SHP77 treated with DMSO at 0.1 percent for 48 hours (cell line): ENCODE measurements around the gene WNT9B.
"Not testable (repeated sequence)": the region's sequence is repeated elsewhere in the genome, so short reads cannot be mapped to it uniquely, and the experiment has no call there.

Experiments
- DNase-seq: peaks from one replicate; lab custom pipeline; 2025; lab: John Stamatoyannopoulos, UW

The WNT9B gene

DNA sequence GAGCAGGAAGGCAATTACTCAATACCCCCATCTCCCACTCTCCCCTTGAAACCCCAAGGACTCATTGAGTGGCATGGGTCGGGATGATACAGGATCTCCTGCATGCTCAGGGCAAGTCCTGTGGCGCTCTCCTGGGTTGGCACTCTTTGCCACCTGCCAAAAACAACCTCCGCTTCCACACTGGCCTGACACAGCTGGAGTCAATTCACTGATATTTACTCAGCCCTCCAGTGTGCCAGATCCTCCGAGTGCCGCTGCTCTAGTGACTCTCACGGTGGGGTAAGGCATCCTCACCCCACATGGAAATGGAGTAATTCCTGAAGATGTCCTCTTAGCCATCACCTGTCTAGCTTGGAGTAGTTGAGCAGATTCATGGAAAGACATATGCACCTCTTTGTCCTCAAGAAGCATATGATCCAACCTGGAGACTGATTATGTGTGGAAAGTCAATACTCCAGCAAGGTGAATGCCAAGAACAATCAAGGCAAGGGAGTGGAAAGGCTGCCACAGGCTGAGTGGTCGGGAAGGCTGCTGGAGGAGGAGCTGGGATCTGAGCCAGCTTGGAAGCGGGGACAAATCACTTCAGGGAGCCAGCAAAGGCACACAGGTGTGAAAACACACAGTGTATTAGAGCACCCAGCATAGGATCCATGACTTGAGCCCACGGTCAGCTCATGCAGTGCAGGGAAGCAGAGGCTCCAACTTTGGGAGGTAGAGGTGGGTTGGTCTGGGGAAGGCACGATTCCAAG, 59.0 kb downstream of the WNT9B start:
- DNase-seq = peak; percentile 57

DNA sequence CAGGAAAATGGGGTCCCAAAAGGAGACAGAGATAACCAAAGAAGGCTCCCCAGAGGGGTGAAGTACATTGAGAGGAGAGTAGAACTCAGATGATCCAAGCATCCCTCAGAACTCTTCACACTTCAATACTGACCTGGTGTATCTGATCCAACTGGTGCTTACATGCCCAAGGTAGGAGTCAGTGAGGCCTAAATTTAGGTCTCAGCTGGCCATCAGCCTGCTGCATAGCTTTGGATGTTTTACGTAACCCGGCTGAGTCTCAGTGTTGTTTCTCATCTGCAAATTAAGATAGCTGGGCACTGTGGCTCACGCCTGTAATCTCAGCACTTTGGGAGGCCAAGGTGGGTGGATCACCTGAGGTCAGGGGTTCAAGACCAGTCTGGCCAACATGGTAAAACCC, 59.9 kb downstream of the WNT9B start:
- no peak for DNase-seq

DNA sequence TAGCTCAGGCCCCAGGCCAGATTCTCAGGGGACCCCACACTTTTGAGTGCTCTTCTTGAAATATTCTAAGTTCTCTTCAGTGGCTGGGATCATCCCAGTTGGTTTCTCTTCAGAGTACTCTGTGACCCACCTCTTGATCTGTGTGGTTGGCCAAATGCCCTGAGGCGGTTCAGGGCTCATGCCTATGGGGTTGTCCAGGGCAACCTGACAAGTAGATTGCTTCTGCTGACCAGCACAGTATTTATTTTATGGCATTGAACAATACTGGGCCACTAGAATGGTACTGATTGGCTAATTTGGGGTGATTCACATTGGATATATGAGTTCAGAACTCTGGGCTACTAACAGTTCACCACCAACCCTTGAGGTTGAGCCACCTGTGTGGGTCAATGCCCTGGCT, 64.2 kb downstream of the WNT9B start:
- no peak for DNase-seq

DNA sequence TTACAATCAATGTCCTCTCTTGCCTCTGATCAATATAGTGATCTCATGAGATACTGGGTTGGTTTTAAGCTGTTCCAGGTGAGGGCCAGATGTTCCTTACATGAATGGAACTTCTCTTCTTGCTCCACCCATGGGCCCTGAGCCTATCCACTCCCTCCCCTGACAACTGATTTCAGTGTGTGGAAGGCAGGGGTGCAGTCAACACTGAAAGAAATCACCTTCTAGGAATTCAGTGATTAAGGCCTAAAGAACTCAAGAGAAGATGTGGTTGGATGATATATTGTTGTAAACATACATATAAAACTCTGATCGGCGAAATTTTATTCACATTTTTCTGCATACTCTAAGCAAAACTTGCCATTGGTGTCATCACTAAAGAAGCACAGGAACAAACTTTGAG, 64.8 kb downstream of the WNT9B start:
- DNase-seq = no peak

DNA sequence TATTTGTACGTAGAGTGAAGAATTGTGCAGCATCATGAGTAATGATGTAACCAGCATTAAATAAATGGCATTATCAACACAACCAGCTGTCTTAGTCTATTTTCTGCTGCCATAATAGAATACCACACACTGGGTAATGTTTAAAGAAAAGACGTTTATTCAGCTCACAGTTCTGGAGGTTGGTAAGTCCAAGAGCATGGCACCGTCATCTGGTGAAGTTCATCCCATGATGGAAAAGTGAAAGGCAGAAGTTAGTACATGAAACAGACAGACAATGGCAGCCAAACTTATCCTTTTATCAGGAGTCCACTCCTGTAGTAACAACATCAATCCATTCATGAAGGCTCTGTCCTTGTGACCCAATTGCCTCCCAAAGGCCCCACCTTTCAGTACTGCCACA, 65.2 kb downstream of the WNT9B start:
- no peak for DNase-seq

DNA sequence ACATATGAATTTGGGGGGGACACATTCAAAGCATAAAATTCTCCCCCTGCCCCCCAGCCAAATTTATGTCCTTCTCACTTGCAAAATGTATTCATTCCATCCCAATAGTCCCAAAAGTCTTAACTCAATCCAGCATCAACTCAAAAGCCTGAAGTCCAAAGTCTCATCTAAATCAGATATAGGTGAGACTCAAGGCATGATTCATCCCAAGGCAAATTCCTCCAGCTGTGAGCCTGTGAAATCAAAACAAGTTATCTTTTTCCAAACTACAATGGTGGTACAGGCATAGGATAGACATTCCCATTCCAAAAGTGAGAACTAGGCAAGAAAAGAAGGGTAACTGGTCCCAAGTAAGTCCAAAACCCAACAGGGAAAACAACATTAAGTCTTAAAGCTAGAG, 65.7 kb downstream of the WNT9B start:
- no peak for DNase-seq

DNA sequence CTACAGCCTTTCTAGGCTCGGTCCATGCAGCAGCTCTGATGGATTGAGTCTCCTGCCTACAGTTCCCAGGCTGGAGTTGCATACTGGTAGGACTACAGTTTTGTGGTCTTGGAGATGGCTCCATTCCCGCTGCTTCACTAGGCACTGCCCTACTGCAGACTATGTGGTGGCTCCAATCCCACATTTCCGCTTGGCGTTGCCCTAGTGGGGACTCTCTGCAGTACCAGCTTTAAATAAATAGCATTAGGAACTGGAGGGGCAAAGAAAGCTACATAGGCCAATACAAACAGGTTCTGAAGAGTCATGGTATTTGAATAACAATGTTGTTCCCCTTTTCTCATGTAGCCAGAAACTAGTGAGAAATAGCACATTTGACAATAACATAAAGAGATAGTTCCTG, 66.1 kb downstream of the WNT9B start:
- no peak for DNase-seq

DNA sequence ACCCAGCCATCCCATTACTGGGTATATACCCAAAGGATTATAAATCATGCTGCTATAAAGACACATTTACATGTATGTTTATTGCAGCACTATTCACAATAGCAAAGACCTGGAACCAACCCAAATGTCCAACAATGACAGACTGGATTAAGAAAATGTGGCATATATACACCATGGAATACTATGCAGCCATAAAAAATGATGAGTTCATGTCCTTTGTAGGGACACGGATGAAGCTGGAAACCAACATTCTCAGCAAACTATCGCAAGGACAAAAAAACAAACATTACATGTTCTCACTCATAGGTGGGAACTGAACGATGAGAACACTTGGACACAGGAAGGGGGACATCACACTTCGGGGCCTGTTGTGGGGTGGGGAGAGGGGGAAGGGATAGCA, 70.6 kb downstream of the WNT9B start:
- DNase-seq = not testable (repeated sequence)

DNA sequence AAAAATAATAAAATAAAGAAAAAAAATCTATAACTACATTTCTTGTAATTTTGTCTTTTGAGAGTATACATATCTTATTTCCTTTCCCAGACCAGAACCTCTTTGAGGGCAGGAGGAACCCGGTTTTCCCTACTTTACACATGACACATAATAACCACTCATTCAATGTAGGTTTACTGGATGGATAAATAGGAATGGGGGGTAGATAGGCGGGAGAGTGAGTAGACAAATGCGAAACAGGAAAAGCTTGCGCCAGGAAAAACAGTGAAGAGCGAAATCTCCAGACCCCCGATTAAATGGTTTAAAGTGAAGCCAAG, 71.1 kb downstream of the WNT9B start:
- no peak for DNase-seq

DNA sequence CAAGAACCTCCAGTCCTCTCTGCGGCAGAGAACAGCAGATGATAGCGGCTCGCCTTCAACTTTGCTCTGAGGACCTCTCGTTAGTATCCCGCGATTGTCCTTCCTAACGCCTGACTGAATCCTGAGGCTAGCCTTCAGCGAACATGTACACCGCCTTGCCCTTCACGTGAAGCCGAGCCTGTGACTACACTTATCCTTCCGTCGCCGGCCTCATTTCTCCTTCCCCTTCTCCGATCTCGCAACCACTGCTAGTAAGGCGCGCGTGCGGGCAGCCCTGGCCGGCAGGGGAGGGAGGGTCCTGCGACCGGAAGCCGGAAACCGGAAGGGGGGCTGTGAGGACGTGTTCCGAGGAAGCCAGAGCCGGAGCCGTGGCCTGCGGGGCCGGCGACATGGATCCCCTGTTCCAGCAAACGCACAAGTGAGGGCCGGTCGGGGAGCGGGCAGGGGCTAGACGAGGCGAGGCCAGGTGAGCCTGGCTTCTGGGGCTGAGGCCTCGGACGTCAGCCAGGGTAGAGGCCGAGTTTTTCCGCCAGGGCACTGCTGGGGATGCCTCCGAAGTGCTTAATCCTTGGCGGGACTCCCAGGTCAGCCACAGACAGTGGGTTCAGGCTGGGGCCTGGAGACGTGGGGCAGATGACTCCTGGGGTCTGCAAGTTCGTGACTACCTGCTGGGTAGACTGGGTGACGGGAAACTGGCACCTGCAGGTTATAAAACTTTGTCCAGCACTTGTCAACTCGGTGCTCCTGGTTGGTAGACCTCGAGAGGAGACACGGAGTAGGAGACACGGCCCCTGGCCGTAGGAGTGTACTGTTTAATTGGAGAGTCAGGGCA, 71.6 kb downstream of the WNT9B start, which contains the start of gene GOSR2:
GOSR2 (plus strand) TSS at position 357 of the 832 bp plus-strand sequence; CDS start at position 390, 33 bp downstream.
- peak; percentile 99 for DNase-seq

DNA sequence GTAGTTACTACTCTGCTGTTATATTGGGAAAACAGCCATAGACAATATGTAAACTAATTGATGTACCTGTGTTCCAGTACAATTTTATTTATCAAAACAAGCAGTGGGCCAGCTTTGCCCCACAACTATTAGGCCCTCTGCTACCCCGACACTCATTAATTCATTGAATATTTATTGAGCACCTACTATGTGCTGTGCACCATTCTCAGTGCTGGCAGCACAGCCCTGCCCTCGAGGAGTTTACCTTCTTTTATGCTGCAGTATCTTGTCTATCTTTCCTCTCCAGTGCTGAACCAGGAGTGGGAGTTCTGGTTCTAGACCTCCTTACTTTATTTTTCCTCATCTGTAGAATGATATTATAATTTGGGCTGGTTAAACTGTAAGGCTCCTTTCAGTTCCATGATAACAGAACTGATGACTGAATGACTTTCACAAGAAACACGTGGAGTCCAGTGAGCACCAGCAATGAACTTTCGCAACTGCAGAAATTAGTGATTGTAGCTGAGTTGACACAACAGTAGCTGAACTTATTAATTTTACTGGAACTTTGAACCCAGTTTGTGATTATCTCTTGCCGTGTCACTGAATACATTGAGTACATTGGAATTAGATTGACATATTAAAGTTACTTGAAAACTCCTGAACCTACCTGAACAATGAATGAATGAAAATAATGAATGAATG, 73.9 kb downstream of the WNT9B start:
- DNase-seq = no peak

DNA sequence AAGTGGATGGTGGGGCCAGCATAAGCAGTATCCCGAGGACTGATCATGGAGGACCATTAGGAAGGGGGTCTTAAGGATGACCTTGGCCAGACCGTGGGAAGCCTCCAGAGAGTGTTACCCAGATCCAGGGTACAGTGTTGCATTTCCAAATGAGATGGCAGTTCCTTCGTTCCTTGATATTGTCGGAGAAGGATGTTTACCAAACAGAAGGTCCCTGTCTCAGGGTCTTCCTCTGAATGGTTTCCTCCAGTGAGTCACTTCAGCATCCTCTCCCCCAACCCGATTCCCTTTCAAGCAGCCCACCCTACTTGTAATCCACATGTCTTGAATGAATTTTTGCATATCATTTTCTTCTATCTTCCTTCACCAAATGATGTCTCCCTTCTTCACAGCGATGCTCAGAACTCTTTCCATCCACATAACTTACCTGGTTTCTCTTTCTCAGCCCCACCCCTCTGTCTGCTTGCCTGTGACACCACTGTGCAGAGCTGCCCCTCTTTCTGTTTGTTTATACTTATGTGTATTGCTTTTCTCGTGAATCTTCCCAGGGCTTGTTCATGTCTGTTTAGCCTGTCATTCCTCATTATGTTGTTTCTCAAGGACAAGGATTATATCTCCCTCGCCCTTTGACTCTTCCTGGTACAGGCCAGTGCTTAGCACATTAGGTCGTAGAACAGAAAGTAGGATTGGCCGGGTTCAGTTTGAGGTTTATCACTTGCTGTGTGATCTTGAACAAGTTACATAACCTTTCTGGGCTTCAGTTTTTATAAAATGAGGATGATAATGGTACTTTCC, 77.3 kb downstream of the WNT9B start:
- DNase-seq = no peak

DNA sequence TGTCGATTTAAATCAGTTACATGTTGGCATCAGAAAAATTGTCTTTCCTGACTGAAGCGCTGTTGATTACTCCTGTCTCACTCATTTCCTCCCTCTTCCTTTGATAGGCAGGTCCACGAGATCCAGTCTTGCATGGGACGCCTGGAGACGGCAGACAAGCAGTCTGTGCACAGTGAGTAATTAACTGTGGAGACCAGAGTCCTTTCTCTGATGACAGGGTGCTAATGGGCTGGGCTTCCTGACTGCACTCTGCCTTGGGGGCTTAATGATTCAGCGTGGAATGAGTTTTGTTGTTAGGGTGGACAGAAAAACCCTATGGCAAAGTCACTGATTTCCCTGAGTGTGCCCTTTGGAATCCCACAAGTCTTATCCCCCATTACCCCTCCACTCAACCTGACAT, 78.0 kb downstream of the WNT9B start:
- no peak for DNase-seq

DNA sequence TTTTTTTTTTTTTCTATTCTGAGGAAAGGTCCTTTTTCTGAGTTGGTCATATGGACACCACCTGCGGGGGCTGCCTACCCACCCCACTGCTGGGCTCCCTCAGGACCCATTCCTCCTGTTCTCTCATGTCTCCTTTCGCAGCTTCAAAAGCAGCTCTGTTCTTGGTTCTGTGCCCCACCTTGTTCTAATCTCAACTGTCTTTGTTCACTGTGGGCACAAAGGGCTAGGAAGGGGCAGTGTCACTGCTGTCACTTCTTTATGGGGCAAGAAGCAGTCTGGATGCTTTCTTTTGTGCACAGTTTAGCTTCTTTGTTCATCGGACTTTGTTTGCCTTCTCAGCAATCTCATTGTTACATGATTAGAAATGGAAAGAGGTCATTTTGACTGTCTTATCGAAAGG, 78.7 kb downstream of the WNT9B start:
- no peak for DNase-seq

DNA sequence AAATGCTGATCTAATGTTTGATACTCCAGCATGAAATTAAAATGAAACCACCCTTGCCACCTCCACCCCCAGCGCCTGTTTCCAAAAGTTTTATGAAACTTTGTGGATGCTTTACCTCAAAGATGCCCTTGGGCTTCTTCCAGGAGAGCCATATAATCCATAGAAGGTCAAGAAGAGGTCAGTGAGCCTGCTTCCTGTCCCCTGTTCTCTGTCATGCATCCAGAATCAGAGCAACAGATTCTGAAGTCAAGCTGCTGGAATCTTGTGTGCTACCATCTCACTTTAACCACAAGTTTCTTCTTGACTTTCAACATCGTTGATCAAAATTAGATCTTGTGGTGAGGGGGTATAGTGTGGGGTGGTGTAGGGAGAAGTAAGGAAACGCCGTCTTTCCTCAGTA, 80.2 kb downstream of the WNT9B start:
- DNase-seq = no peak

DNA sequence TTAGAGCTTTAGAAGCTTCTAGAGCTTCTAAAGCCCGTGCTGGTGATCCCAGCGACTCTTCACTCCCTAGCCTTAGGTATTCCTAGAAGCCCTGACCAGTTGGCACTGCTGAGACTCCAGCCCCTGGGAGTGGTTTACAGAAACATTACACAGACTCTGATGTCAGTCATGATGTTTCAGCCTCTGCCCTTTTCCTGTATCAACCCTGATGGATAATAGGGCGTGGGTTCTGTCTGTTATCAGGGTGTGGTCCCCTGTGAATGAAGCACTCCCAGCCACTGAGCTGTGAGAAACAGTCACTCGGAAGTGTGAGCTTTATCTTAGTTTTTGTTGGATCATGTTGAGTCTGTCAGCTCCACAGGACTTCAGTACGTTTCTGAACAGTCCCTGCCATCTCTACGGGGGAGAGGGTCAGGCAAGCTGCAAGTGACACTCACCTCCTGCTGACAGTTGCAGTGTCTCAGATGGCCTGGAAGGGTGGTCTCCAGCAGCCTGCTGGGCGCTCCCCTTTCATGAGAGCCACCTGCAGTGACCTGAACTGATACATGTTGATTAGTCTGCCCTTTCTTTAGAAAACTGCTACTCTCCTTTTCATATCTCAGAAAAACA, 84.4 kb downstream of the WNT9B start:
- DNase-seq = no peak
